HepG2 (cell line): ENCODE results near the gene ATXN3L. TPM values are rescaled to one million over a fixed set of nuclear protein-coding genes. Genes with fewer than 3 reads are reported as not detected.

ENCODE experiments used
- ATAC-seq: fragments of 200-7000 bp; cut with Tn5 transposase; 3 replicates; pipeline ENCODE4 v1.9.1; 2020; ENCODE audit warnings: mild to moderate bottlenecking, moderate library complexity
- BruUV-seq: library from RNA; stranded (reverse); fragments of 400-500 nt; replicated peaks from 2 replicates; lab custom pipeline; 2021; lab: Mats Ljungman, UMichigan
- CTCF ChIA-PET: fragments of 300-600 bp; formaldehyde crosslinking; extraction: SDS; loops from one replicate; lab custom pipeline; 2021; ENCODE audit warnings: low total read pairs, inconsistent platforms, low intra/inter-chr PET ratio; lab: Yijun Ruan, JAX
- POLR2A ChIA-PET: fragments of 350-600 bp; sonication (Branson Sonifier 250); formaldehyde crosslinking; loops from one replicate; lab custom pipeline; 2020; ENCODE audit warnings: antibody characterized with exemption, inconsistent platforms; lab: Yijun Ruan, JAX
- DNase-seq: peaks from one replicate; pipeline ENCODE4 v3.0.0-alpha.2; 2015; ENCODE audit warnings: low spot score
- FAIRE-seq: peaks from 3 replicates; lab custom pipeline; 2011; peaks lifted over from hg19 to GRCh38; lab: Jason Lieb, UNC
- H2AFZ ChIP-seq: one replicate; pipeline ENCODE4 v1.6.1; 2011; ENCODE audit warnings: low read length, inconsistent platforms
- H3K27ac ChIP-seq: fragments of 300-600 bp; 3 replicates; pipeline ENCODE4 v1.8.0; 2011; ENCODE audit warnings: mixed run types, mild to moderate bottlenecking, mixed read lengths, low read length, inconsistent platforms; ENCODE audit not compliant: insufficient read depth; ENCODE audit errors: extremely low read length
- H3K27me3 ChIP-seq, 2 experiments: fragments of 200-600 bp in 1 of 2; 2 replicates in 1 of 2; 3 replicates in 1 of 2; pipeline versions ENCODE4 v1.6.0 to v1.8.0; 2011; ENCODE audit warnings: low read length in 2 of 2, mild to moderate bottlenecking in 2 of 2, moderate library complexity in 2 of 2, inconsistent platforms in 1 of 2; ENCODE audit not compliant: insufficient read depth in 2 of 2, control insufficient read depth in 1 of 2
- H3K36me3 ChIP-seq, 2 experiments: fragments of 200-600 bp in 1 of 2; replicated peaks in 1 of 2; 2 replicates in 1 of 2; 3 replicates in 1 of 2; pipeline versions ENCODE4 v1.5.1 to v1.8.0; 2011; ENCODE audit warnings: low read length in 2 of 2, inconsistent platforms in 1 of 2; ENCODE audit not compliant: insufficient read depth in 2 of 2, control insufficient read depth in 1 of 2
- H3K4me1 ChIP-seq: 2 replicates; pipeline ENCODE4 v1.5.1; 2012; ENCODE audit warnings: low read length, inconsistent platforms; ENCODE audit not compliant: insufficient read depth
- H3K4me2 ChIP-seq: 2 replicates; pipeline ENCODE4 v1.6.0; 2011; ENCODE audit warnings: low read depth, low read length, inconsistent platforms
- H3K4me3 ChIP-seq, 3 experiments: fragments of 200-600 bp in 1 of 3; sonication (generic), shearing (Covaris generic) in 1 of 3; replicated peaks in 1 of 3; 2 replicates each; pipeline ENCODE4 v1.5.1; 2011 to 2016; ENCODE audit warnings: low read length in 3 of 3, inconsistent platforms in 2 of 3, low read depth in 2 of 3, mild to moderate bottlenecking in 2 of 3, control low read depth in 1 of 3, mixed read lengths in 1 of 3; ENCODE audit not compliant: insufficient read depth in 1 of 3
- H3K79me2 ChIP-seq: one replicate; pipeline ENCODE4 v1.6.1; 2011; ENCODE audit warnings: low read length, inconsistent platforms; ENCODE audit not compliant: insufficient read depth
- H3K9ac ChIP-seq: 2 replicates; pipeline ENCODE4 v1.6.0; 2011; ENCODE audit warnings: mild to moderate bottlenecking, low read depth, low read length, inconsistent platforms; ENCODE audit not compliant: insufficient read depth
- H3K9me3 ChIP-seq: 2 replicates; pipeline ENCODE4 v1.5.1; 2012; ENCODE audit warnings: mild to moderate bottlenecking, low read length
- H4K20me1 ChIP-seq: 2 replicates; pipeline ENCODE4 v1.6.0; 2011; ENCODE audit warnings: inconsistent platforms, mild to moderate bottlenecking, low read length, moderate library complexity; ENCODE audit not compliant: insufficient read depth
- ATF5 ChIP-seq: sonication (generic); formaldehyde crosslinking; IDR thresholded peaks from 2 replicates; pipeline ENCODE4 v1.4.0; 2020; ENCODE audit warnings: mild to moderate bottlenecking, low read depth, missing genetic modification reagents
- CREM ChIP-seq, 2 experiments: sonication (generic) in 1 of 2; formaldehyde crosslinking in 1 of 2; IDR thresholded peaks; 2 replicates each; pipeline versions ENCODE4 v1.4.0 to v1.6.1; 2016 to 2020; ENCODE audit warnings: antibody characterized with exemption in 1 of 2, mild to moderate bottlenecking in 1 of 2, missing genetic modification reagents in 1 of 2
- FOXM1 ChIP-seq: sonication (generic); formaldehyde crosslinking; IDR thresholded peaks from 2 replicates; pipeline ENCODE4 v1.5.0; 2020; ENCODE audit warnings: missing genetic modification reagents
- KLF13 ChIP-seq: sonication (generic); formaldehyde crosslinking; IDR thresholded peaks from 2 replicates; pipeline ENCODE4 v1.4.0; 2020; ENCODE audit warnings: mild to moderate bottlenecking, missing genetic modification reagents
- MED1 ChIP-seq: sonication (generic); formaldehyde crosslinking; IDR thresholded peaks from 2 replicates; pipeline ENCODE4 v1.4.0; 2020; ENCODE audit warnings: missing genetic modification reagents
- RBM39 ChIP-seq: fragments of 200-400 bp; formaldehyde crosslinking; IDR thresholded peaks from one replicate; pipeline ENCODE4 v1.6.1; 2018; ENCODE audit warnings: antibody characterized with exemption, mild to moderate bottlenecking, low read depth, low read length; ENCODE audit not compliant: poor library complexity, severe bottlenecking
- SRSF1 ChIP-seq: fragments of 200-400 bp; formaldehyde crosslinking; optimal IDR thresholded peaks from 2 replicates; pipeline ENCODE3; 2017; ENCODE audit warnings: mild to moderate bottlenecking, low read depth, low read length, moderate library complexity
- ZNF274 ChIP-seq: sonication (generic); formaldehyde crosslinking; IDR thresholded peaks from 2 replicates; pipeline ENCODE4 v1.5.1; 2020; ENCODE audit warnings: mild to moderate bottlenecking, missing genetic modification reagents
- ZNF350 ChIP-seq: sonication (generic); formaldehyde crosslinking; IDR thresholded peaks from 2 replicates; pipeline ENCODE4 v1.4.0; 2020; ENCODE audit warnings: mild to moderate bottlenecking, low read depth, missing genetic modification reagents, borderline replicate concordance
- ZNF720 ChIP-seq: sonication (generic); formaldehyde crosslinking; IDR thresholded peaks from 2 replicates; pipeline ENCODE4 v1.4.0; 2020; ENCODE audit warnings: missing genetic modification reagents
- WGBS: methylation state at CpG from one replicate; pipeline ENCODE4 v1.1.6; 2017; ENCODE audit warnings: low lambda C conversion rate; 5-methylcytosine and 5-hydroxymethylcytosine counted together
- in situ Hi-C: cut with HindIII; loops from 2 replicates; pipeline ENCODE4 v1.10.0; 2017; ENCODE audit warnings: low pct_unique_long_range_greater_than_20kb; ENCODE audit not compliant: extremely low pct_ligation_motif_present
- intact Hi-C: fragments of 100-400 bp; cut with micrococcal nuclease; formaldehyde crosslinking; loops from one replicate; pipeline ENCODE4 v1.10.0; 2022; ENCODE audit not compliant: unreplicated experiment
- polyA plus RNA-seq, 8 experiments: library from polyadenylated mRNA; depleted of rRNA in 3 of 8; stranded (reverse) in 7 of 8; unstranded in 1 of 8; fragments of >200 nt; fragmentation: Illumina TruSeq in 4 of 8; extraction: Trizol in 4 of 8; gene quantifications; 2 replicates each; pipeline versions ENCODE4 v1.2.1 to v1.2.3, GENCODE V29; 2011 to 2016; ENCODE audit warnings: low read depth in 4 of 8, missing spikeins in 1 of 8, mixed read lengths in 1 of 8; ENCODE audit not compliant: insufficient read depth in 1 of 8
- total RNA-seq, 5 experiments: library from RNA; depleted of rRNA; stranded (reverse); fragments of >200 nt; fragmentation: Illumina TruSeq; extraction: Trizol; gene quantifications; 2 replicates each; pipeline ENCODE4 v1.2.3, GENCODE V29; 2016; ENCODE audit warnings: low read depth in 1 of 5

The ATXN3L gene
- total and polyA plus RNA-seq, 2 of the 13 experiments (the other 11 are each of a cell fraction or from before 2014, with no cell fraction given) = not detected

- no peak for TF ChIP-seq KLF13 (CRISPR knock-in tag)
Observed at GRCh38 chrX:13364230-13364857, 44.5 kb upstream of the ATXN3L start (continued).

GRCh38 chrX:13360146-13360545 lies 40.3 kb upstream of the ATXN3L start:
- POLR2A ChIA-PET = no interaction called here
- no peaks in the 10 kb centered on the region for H3K4me1 ChIP-seq
- H4K20me1 ChIP-seq = no peaks in the 10 kb centered on the region
- BruUV-seq = no TSS peak
- FAIRE-seq (no peak), DNase-seq (no peak), ATAC-seq (no peak)
- no peak overlapping the region for H3K4me2 ChIP-seq
- in situ Hi-C loops = no loop called here
- H3K9ac ChIP-seq = no peak overlapping the region
- no peaks in the 10 kb centered on the region for H3K9me3 ChIP-seq
- no peaks in the 10 kb centered on the region for H3K27me3 ChIP-seq
- TF ChIP-seq SRSF1 (no peak), ATF5 (CRISPR knock-in tag) (no peak), ZNF350 (CRISPR knock-in tag) (no peak), ZNF274 (no peak), MED1 (no peak)
- no CpG with 5 or more reads among the region's 1 CpG for WGBS
- H3K4me3 ChIP-seq = no peak overlapping the region
- intact Hi-C loops = no loop called here
- H3K79me2 ChIP-seq = no peaks in the 10 kb centered on the region
- no peak overlapping the region for H2AFZ ChIP-seq
- H3K27ac ChIP-seq = no peak overlapping the region
- CTCF ChIA-PET = no interaction called here
- no peaks in the 10 kb centered on the region for H3K36me3 ChIP-seq

- no peak for DNase-seq
- no peaks in the 10 kb centered on the region for H3K4me1 ChIP-seq
- H3K9me3 ChIP-seq = no peaks in the 10 kb centered on the region
- WGBS = 0% methylated on average over 1 of the region's 1 CpG
- no peak overlapping the region for H3K4me3 ChIP-seq
- no peaks in the 10 kb centered on the region for H3K36me3 ChIP-seq
- FAIRE-seq = no peak
- no peak overlapping the region for H2AFZ ChIP-seq
- ChIA-PET POLR2A (no interaction called here), CTCF (no interaction called here)
- no peak for ATAC-seq
- BruUV-seq = no TSS peak
- H3K27ac ChIP-seq = no peak overlapping the region
- in situ Hi-C loops = no loop called here
- H3K79me2 ChIP-seq = no peaks in the 10 kb centered on the region
- no peak overlapping the region for H3K9ac ChIP-seq
- H4K20me1 ChIP-seq = no peaks in the 10 kb centered on the region
- no peak overlapping the region for H3K4me2 ChIP-seq
- no peaks in the 10 kb centered on the region for H3K27me3 ChIP-seq
- no peak for TF ChIP-seq FOXM1
- TF ChIP-seq ZNF720 (CRISPR knock-in tag) = no peak
- TF ChIP-seq RBM39 = no peak
- TF ChIP-seq CREM (IDR thresholded peaks at IDR 0.05) = no peak
- TF ChIP-seq CREM (CRISPR knock-in tag; IDR thresholded peaks at IDR 0.05) = no peak
- intact Hi-C loops = no loop called here
Observed at GRCh38 chrX:13357925-13358324, 38.1 kb upstream of the ATXN3L start.
